Heart left ventricle (tissue), 16 donors: ENCODE results near the gene N4BP2L2. TPM values are rescaled to one million over a fixed set of nuclear protein-coding genes. Genes with fewer than 3 reads are reported as not detected.
A peak's percentile ranks its signal among the peaks of the same experiment; 100 is the strongest.

Experiments
- ATAC-seq, 4 donors: fragments of 200-7000 bp; cut with Tn5 transposase; one replicate each; pipeline ENCODE4 v1.9.1; 2020 to 2022; ENCODE audit warnings: moderate library complexity in 4 of 4, mild to moderate bottlenecking in 3 of 4, moderate number of reproducible peaks in 1 of 4
- DNase-seq, 5 donors: peaks; one replicate each; pipeline ENCODE4 v3.0.0-alpha.2; 2020
- H3K27ac ChIP-seq, 12 donors: fragments of 200-600 bp; sonication (generic) in 4 of 12; one replicate each; pipeline versions ENCODE4 v1.5.0 to v1.8.0; 2016 to 2022; ENCODE audit warnings: mild to moderate bottlenecking in 2 of 12
- H3K27me3 ChIP-seq, 9 donors: fragments of 200-600 bp; sonication (generic) in 2 of 9; one replicate each; pipeline versions ENCODE4 v1.5.1 to v1.8.0; 2016 to 2022; ENCODE audit warnings: mild to moderate bottlenecking in 3 of 9
- H3K36me3 ChIP-seq, 9 donors: fragments of 200-600 bp; sonication (generic) in 2 of 9; one replicate each; pipeline versions ENCODE4 v1.5.0 to v1.8.0; 2018 to 2022; ENCODE audit warnings: mild to moderate bottlenecking in 2 of 9
- H3K4me1 ChIP-seq, 12 donors: fragments of 200-600 bp; sonication (generic) in 4 of 12; one replicate each; pipeline versions ENCODE4 v1.5.0 to v1.8.0; 2016 to 2022; ENCODE audit warnings: mild to moderate bottlenecking in 3 of 12
- H3K4me3 ChIP-seq, 12 donors: fragments of 200-600 bp; sonication (generic) in 4 of 12; one replicate each; pipeline versions ENCODE4 v1.5.0 to v1.8.0; 2017 to 2022; ENCODE audit warnings: mild to moderate bottlenecking in 9 of 12, moderate library complexity in 4 of 12
- H3K9me3 ChIP-seq, 12 donors: fragments of 200-600 bp; sonication (generic) in 4 of 12; one replicate each; pipeline versions ENCODE4 v1.5.0 to v1.8.0; 2016 to 2022; ENCODE audit warnings: mild to moderate bottlenecking in 1 of 12
- CTCF ChIP-seq, 12 donors: fragments of 200-600 bp; sonication (generic) in 4 of 12; IDR thresholded peaks; one replicate each; pipeline versions ENCODE4 v1.5.0 to v1.8.0; 2018 to 2022; ENCODE audit warnings: antibody characterized with exemption in 12 of 12, mild to moderate bottlenecking in 5 of 12
- POLR2A ChIP-seq, 2 donors: fragments of 450-650 bp; IDR thresholded peaks; one replicate each; pipeline ENCODE4 v1.6.1; 2017; ENCODE audit warnings: antibody characterized with exemption in 2 of 2, mild to moderate bottlenecking in 2 of 2, moderate library complexity in 2 of 2
- WGBS, 4 donors: extraction: QIAGEN DNeasy Blood & Tissue Kit in 2 of 4; methylation state at CpG; one replicate each; pipeline versions ENCODE4 v1.1.5 to v1.1.7; 2013 to 2018; 5-methylcytosine and 5-hydroxymethylcytosine counted together
- intact Hi-C, 10 donors: fragments of 100-400 bp; cut with DNase I; formaldehyde crosslinking; loops; one replicate each; pipeline versions ENCODE4 v1.11.1 to v1.14.2; 2022
- polyA plus RNA-seq, 2 donors: library from polyadenylated mRNA; stranded (reverse); fragments of 200-250 nt; gene quantifications; one replicate each; pipeline ENCODE4 v1.2.3, GENCODE V29; 2013
- total RNA-seq, 9 donors: library from RNA; depleted of rRNA in 2 of 9; stranded (reverse); fragments of >200 nt in 2 of 9; fragmentation: NEBNext Ultra II Directional in 3 of 9; extraction: Animal tissue kit (Norgen Biotek cat#: 25700) in 3 of 9; gene quantifications; one replicate each; pipeline versions ENCODE4 v1.1.0 to v1.2.4, GENCODE V29; 2016 to 2023
- donor health status: ischemic (EF 13 %, LVEDD 7.1; RV severe dilation, severe dysfunction).
- donor health status: healthy with polysubstance abuse.
- donor health status: DM: no; HTN: yes; CAD: no.
- donor health status: DM: no; HTN: no; CAD: no.
- donor health status: ischemic (EF 25% LVEDD 6.9; RV normal size, moderate dysfunction).
- donor health status: ischemic (EF 25% LVEDD 5.7; RV mildly dilated, moderate dysfunction).
- donor health status: healthy.
- donor health status: DM: yes; HTN: yes; CAD: no.
- donor health status: ischemic (EF 35%, LVEDD 5.7; RV mildly dilated, moderate dysfunction).
- donor health status: nonischemic (EF 11% LVEDD 7.7; RV severe dilation, severe dysfunction).
- donor health status: DM: yes; HTN: yes; CAD: no.
- donor health status: PGD.
- donor health status: ischemic (EF 29% LVEDD 5.4; RV normal size, mild dysfunction).
- donor health status: nonischemic (EF 23%, LVEDD 6.1; RV moderate dilation, normal function).

The N4BP2L2 gene
- total and polyA plus RNA-seq, 11 donors, result 40.4 to 297 (median 131) TPM

GRCh38 chr13:32538143-32538620, 413 bp downstream of the N4BP2L2 start:
- Histone ChIP-seq H3K27me3 (no peaks in the 10 kb centered on the region), H3K27ac (peak overlapping the region; percentile 85 to 99 (median 93)), H3K9me3 (no peaks in the 10 kb centered on the region), H3K36me3 (peaks cover 0 to 33% (median 24%) of the 10 kb centered on the region in 9 donors), H3K4me3 (peak overlapping the region; percentile 54 to 94 (median 76)), H3K4me1 (peaks cover 6 to 54% (median 43%) of the 10 kb centered on the region in 12 donors)
- intact Hi-C loops, result loop anchor here in 2 of 10 donors (5.0 kb wide), 2 partner anchors 111 to 221 kb away; partner anchors contain the start of genes N4BP2L1 (in 2 of the 2), BRCA2 (in 1 of the 2) and ZAR1L (in 1 of the 2)
- ATAC-seq (peak; percentile 44 to 68 (median 60)), DNase-seq (peak in 4 of 5 donors; percentile 39 to 59 (median 43))
- WGBS, 4 donors, result 0 to 1% (median 0%) methylated on average over 23 of the region's 23 CpGs
- no peak for TF ChIP-seq POLR2A (IDR thresholded peaks at IDR 0.05)
- no peak for TF ChIP-seq CTCF (IDR thresholded peaks at IDR 0.05)

GRCh38 chr13:32537580-32538142, 934 bp downstream of the N4BP2L2 start:
- peak in 4 of 5 donors; percentile 31 to 43 (median 38) for DNase-seq
- Histone ChIP-seq H3K9me3 (no peaks in the 10 kb centered on the region), H3K36me3 (peaks cover 0 to 33% (median 24%) of the 10 kb centered on the region in 9 donors), H3K27me3 (no peaks in the 10 kb centered on the region), H3K4me1 (peaks cover 6 to 59% (median 48%) of the 10 kb centered on the region in 12 donors), H3K4me3 (peak overlapping the region; percentile 54 to 94 (median 76)), H3K27ac (peak overlapping the region; percentile 85 to 99 (median 93))
- 26 to 49% (median 28%) methylated on average over 10 to 22 of the region's 22 CpGs for WGBS, 4 donors
- intact Hi-C loops, result loop anchor here in 2 of 10 donors (5.0 kb wide), 2 partner anchors 110 to 220 kb away; partner anchors contain the start of genes N4BP2L1 (in 2 of the 2), BRCA2 (in 1 of the 2) and ZAR1L (in 1 of the 2)
- TF ChIP-seq POLR2A (IDR thresholded peaks at IDR 0.05) (no peak), CTCF (IDR thresholded peaks at IDR 0.05) (no peak)
- ATAC-seq, result peak in 3 of 4 donors; percentile 6 to 14 (median 9)

- WGBS, 4 donors, result 90 to 94% (median 92%) methylated on average over 2 of the region's 2 CpGs
- H3K27me3 ChIP-seq, result no peaks in the 10 kb centered on the region
- no peak for TF ChIP-seq POLR2A (IDR thresholded peaks at IDR 0.05)
- no peak for TF ChIP-seq CTCF (IDR thresholded peaks at IDR 0.05)
- H3K27ac ChIP-seq, result peak overlapping the region in 10 of 12 donors; percentile 1 to 71 (median 46)
- intact Hi-C loops, result loop anchor here in 2 of 10 donors (5.0 kb wide), 2 partner anchors 108 to 218 kb away; partner anchors contain the start of genes N4BP2L1 (in 2 of the 2), BRCA2 (in 1 of the 2) and ZAR1L (in 1 of the 2)
- peaks cover 13 to 78% (median 65%) of the 10 kb centered on the region in 12 donors for H3K4me1 ChIP-seq
- H3K4me3 ChIP-seq, result peak overlapping the region in 2 of 12 donors; percentile 18 to 42
- H3K36me3 ChIP-seq, result peaks cover 0 to 39% (median 24%) of the 10 kb centered on the region in 9 donors
- no peaks in the 10 kb centered on the region for H3K9me3 ChIP-seq
- ATAC-seq (no peak), DNase-seq (no peak)
Observed at GRCh38 chr13:32535748-32536147, 2.8 kb downstream of the N4BP2L2 start.

- Histone ChIP-seq H3K4me3 (peak overlapping the region in 9 of 12 donors; percentile 7 to 42 (median 20)), H3K27me3 (no peaks in the 10 kb centered on the region), H3K27ac (peak overlapping the region in 11 of 12 donors; percentile 1 to 71 (median 45)), H3K36me3 (peaks cover 0 to 39% (median 24%) of the 10 kb centered on the region in 9 donors), H3K9me3 (no peaks in the 10 kb centered on the region), H3K4me1 (peaks cover 13 to 84% (median 70%) of the 10 kb centered on the region in 12 donors)
- no peak for DNase-seq
- ATAC-seq, result peak in 2 of 4 donors; percentile 17 to 35
- TF ChIP-seq POLR2A (IDR thresholded peaks at IDR 0.05), result no peak
- no peak for TF ChIP-seq CTCF (IDR thresholded peaks at IDR 0.05)
- intact Hi-C loops, result loop anchor here in 2 of 10 donors (5.0 kb wide), 2 partner anchors 108 to 218 kb away; partner anchors contain the start of genes N4BP2L1 (in 2 of the 2), BRCA2 (in 1 of the 2) and ZAR1L (in 1 of the 2)
- 22 to 38% (median 31%) methylated on average over 1 of the region's 1 CpG for WGBS, 4 donors
Observed at GRCh38 chr13:32535115-32535514, 3.5 kb downstream of the N4BP2L2 start.
